T-helper 2 cell treated with Interferon-gamma antibody and Interleukin-4, amounts not matched to agents 100 ng/mL and 5 ng/mL, for 36 hours (primary cell): Measurements from ENCODE around the gene TRPT1. TPM values are rescaled to one million over a fixed set of nuclear protein-coding genes. Genes with fewer than 3 reads are reported as not detected.

Source experiments
- intact Hi-C: fragments of 100-400 bp; cut with micrococcal nuclease; formaldehyde crosslinking; loops from one replicate; pipeline ENCODE4 v1.15.1; 2023
- total RNA-seq: library from RNA; stranded (reverse); gene quantifications from 2 replicates; pipeline ENCODE4 v1.2.3, GENCODE V29; 2022

TRPT1 gene
- total RNA-seq, 1 donor from 2014 or later, result 29.5 TPM

DNA sequence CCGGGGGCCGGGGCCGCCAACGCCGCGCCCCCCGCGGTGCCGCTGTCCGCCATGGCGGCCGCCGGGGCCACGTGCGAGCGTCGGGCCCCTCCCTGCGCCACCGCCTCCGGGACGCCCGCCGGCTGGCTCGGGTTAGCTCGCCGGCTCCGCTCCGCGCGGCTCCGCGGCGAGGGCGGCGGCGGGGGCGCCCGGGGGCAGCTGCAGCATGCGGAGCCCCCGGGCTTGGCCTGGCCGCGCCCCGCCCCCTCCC is 20.6 kb upstream of the TRPT1 start:
- intact Hi-C loops, result loop anchor here (10.0 kb wide), 1 partner anchor 498 kb away; the partner anchor contains the start of gene RASGRP2

DNA sequence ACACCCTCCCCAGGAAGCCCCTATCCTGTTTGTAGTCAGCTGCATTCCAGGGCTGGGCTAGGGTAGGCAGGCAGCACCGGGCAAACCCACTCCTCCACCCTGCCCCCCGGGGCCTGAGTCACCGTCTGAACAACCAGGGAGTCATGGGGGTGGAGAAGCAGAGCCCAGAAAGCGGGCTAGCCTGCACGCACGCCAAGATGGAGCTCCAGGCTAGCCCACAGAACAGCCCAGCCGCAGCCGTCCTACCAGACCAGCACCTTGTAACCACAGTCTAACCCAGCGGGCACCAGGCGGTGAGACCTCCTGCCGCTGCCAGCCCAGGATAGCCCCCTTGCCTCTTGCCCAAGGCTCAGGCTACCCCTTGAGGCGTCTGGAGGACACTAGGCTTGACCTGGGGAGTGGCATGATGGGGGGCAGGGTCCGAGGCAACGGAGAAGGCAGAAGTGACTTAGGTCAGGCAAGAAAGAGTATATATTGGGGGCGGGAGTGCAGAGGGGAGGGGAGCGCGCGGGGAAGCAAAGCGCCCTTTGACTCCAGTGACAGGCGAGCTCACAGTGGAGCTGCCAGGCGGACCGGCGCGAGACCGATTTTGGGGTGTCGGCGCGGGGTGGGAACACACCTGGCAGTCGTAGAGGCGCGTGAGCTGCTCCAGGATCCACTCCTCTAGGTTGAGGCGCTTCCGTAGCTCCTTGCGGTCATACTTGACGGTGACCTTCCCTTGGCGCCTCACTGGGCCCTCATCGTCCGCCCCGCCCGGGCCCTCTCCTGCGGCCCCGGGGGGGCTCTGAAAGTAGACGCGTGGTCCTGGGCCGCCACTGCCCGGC is 20.0 kb upstream of the TRPT1 start:
- intact Hi-C loops, result loop anchor here (10.0 kb wide), 1 partner anchor 499 kb away; the partner anchor contains the start of gene RASGRP2

DNA sequence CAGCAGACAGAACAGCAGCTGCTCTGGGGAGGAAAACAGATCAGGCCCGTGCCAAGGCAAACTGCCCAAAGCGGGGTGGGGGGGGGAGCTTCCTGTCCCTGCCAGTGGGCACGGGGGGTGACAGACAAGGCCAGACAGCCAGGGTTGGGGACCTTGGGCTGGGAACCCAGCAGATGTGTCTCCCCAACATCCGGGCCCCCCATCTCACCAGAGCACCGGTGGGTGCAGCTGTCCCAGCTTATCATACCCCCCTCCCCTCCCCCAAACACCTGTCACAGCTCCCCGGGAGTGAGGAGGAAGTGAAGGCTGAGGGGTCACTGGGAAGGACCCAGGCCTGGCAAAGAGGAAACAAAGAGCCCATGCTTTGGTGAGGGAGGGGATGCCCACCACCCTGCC is 19.4 kb upstream of the TRPT1 start:
- intact Hi-C loops, result loop anchor here (10.0 kb wide), 1 partner anchor 499 kb away; the partner anchor contains the start of gene RASGRP2

DNA sequence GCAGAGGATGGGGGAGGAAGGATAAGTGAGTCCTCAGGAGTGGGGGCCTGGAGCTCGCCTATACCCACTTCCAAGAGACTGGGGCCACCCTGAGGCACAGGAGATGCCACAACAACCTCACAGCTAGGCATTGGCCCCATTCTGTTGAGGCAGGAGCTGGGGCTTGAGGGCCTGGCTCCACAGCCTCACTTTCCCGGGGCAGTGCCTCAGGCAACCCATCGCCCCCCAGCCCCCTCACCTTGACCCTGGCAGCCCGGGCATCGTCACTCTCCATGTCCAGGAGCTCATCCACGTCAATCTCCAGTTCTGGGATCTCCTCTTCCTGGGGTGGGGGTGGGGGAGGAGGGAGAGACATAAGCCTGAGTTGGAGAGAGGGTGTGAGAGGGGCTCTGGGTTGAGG is 19.0 kb upstream of the TRPT1 start:
- intact Hi-C loops, result loop anchor here (5.0 to 10.0 kb wide), 2 partner anchors 38 to 500 kb away; partner anchors contain the start of genes FERMT3 and RASGRP2

DNA sequence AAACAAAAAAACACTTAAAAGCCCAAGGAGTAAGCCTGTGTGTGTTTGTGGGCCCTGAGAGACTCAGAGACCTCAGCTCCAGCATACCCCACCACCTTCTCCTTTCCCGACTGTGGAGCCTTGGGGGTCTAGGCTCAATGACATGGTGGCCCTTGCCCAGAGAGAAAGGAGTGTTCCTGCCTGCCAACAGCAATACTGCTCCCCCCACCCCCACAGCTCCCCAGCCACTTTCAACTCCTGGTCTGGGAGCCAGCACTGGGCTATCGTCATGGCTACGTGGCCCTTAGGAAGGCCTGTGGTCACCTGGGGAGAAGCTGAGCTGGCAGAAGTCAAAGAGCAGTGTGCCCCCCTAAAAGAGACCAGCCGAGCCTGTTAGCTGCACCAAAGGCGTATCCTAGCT is 18.1 kb upstream of the TRPT1 start:
- intact Hi-C loops, result loop anchor here (5.0 to 10.0 kb wide), 2 partner anchors 37 to 501 kb away; partner anchors contain the start of genes FERMT3 and RASGRP2

DNA sequence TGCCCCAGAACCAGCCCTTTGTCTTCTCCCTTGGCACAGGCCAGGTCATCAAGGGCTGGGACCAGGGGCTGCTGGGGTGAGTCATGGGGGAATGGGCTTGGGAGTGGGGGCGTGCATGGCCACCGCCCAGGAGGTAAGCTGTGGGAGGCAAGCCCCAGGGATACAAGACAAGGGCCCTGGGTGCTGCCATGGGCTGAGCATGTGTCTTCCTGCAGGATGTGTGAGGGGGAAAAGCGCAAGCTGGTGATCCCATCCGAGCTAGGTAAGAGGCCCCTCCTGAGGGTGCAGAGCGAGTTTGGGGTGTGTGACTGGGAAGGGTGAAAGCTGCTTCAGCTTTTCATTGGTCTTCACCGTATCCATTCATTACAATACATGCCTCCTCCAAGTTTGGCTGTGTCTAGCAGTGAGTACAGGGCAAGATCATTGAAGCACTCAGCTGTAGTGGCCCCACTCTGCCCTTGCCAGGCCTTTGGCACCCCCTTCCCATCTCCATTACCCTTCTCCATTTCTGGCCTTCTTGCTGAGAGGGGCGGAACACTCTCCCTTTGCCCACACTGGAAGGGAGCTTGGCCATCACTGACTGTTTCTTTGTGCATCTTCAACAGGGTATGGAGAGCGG is 17.4 kb upstream of the TRPT1 start:
- intact Hi-C loops, result loop anchor here (5.0 to 10.0 kb wide), 2 partner anchors 36 to 501 kb away; partner anchors contain the start of genes FERMT3 and RASGRP2

DNA sequence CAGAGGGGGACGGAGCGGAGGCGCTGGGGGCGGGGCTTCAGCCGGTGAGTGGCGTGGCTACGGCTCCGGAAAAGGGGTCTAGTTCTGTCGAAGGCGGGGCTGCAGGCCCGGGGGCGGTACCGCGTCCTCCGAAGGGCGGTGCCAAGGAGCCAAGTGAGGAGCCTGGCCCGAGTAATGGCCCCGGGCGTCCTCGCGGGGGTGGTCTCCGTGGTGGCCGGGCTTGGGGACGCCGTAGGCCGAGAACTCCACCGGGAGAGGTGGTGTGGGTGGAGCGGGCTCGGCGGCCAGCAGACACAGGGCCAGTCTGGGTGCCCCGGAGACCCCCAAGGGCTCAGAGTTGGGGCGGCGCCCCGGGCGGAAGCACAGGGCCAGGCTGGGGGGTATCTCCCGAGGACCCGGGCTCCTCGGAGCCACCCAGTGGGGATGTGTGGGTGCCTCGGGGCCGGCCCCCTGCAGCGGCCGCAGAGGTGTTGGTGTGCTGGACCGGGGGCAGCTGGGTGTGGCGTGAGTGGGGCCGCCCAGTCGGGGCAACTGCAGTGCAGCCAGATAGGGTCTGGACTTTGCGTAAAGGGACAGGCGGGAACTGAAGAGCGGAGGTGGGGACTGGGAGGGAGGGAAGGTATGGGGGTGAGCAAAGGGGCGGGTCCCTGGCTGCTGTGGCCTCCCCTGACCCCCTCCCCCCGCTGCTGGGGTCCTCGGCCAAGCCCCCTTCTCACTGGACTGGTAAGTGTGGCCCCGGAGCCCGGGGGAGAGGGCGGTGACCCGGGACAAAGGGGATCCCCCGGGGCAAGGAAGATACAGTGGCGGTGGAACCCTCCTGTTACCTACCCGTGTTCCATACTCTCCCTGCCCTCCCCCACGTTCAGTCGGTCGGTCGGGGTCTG is 15.7 kb upstream of the TRPT1 start:
- intact Hi-C loops, result loop anchor here (1.0 to 10.0 kb wide), 8 partner anchors 11 to 503 kb away; partner anchors contain the start of genes BAD, DNAJC4, ESRRA and FERMT3

DNA sequence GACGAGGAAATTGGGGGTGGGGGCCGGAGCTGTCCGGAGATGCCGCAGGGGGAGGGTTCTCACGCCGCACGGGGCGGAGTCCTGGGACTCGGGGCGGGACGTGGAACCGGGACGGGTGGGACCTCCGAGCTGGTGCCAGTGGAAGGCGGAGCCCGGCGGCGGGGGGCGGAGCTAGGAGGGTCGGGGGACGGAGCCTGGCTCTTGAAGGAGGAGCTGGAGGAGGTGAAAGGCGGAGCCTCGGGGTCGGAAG is 15.2 kb upstream of the TRPT1 start:
- intact Hi-C loops, result loop anchor here (1.0 to 10.0 kb wide), 8 partner anchors 11 to 504 kb away; partner anchors contain the start of genes BAD, DNAJC4, ESRRA and FERMT3

DNA sequence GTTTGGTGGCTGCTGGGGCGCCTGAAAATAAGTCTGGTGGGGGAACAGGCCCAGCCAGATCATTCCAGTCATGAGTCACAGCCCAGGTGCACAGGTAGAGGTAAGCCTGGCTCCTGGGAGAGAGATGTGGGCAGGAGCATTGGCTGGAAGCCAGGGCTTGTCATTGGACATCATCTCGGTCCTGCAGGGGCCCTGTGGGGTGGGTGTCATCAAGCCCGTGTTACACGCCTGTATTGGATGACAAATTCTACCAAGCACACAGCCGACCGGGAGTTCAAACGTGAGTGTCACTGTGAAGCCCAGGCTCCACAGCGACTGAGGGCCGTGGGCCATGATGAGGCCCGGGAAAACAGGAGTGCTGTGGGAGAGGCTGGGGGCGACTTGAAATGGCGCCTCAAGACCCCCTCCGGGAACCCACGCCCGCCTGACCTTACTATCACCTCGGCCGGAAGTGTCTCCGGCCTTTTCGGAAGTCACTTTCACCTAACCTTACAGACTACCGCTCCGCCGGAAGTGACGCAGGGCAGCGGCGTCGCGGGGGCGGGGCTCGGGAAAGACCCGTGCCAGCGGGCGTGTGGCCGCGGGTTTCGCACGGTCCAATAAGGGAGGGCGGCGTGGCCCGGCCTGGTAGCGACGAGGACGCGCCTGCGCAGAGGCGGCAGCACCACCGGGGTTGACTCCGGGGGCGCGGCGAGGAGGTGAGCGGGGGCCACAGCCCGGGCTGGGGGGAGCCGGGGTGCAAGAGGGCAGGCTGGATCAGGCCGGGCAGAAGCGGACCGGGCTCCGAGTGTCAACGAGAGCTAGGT is 14.7 kb upstream of the TRPT1 start, which contains the start of gene FKBP2:
TSS of gene FKBP2 (plus strand) at position 661 of the 806 bp plus-strand sequence. CDS start 1,293 bp downstream, outside the sequence.
- intact Hi-C loops, result loop anchor here (1.0 to 10.0 kb wide), 8 partner anchors 10 to 504 kb away; partner anchors contain the start of genes BAD, DNAJC4, ESRRA and FERMT3

DNA sequence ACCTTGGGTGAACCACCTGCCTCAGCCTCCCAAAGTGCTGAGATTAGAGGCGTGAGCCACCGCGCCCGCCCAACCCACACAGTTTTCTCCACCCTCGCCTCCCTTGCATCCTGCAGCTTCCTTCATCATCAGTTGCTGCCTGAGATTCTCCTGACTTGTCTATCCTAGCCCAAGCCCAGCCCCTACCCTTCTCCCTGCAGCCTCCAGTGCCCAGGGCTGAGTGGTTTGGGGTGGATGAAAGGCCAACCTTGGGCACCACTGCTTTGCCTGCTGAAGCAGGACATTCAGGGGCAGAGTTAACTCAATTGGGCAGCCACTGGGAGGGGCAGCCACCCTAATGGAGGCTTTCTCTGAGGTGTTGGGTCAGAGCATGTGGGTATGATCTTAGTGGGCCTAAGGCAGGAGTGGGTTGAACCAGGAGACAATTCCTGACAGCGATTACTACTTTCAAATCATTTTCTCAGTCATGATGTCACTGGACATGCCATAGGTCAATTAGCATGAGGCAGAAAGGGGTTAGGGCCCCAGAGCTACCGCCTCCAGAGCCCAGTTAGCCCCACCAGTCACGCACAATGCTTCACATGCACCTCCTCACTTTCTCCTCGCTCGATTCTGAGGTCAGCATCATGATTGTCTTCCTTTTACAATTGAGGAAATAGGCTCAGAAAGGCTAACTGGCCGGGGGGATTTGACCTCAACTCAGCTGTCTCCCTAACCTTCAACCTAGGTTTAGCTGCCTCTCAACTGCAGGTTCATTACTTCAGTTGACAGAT is 13.9 kb upstream of the TRPT1 start:
- intact Hi-C loops, result loop anchor here (2.0 to 10.0 kb wide), 5 partner anchors 13 to 505 kb away; partner anchors contain the start of genes BAD, FERMT3, GPR137 and NUDT22

DNA sequence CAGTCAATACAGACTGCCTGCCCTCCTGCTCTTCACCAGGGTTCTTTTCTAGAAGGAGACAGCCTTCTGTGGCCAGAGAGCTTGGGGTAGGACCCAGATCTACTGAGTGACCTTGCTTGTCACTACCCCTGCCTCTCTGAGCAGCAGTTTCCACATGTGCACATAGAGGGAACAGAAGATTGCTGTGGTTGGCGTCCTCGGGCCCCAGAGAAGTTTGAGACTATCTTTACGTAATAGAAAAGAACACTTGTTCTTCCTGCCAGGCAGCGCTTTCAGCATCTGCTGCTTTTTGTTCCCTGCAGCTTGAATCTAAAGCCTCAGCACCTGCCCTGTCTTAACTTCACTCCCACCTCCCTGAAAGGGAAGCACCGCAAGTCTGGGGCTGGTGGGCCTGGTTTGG is 13.0 kb upstream of the TRPT1 start:
- intact Hi-C loops, result no loop called here

DNA sequence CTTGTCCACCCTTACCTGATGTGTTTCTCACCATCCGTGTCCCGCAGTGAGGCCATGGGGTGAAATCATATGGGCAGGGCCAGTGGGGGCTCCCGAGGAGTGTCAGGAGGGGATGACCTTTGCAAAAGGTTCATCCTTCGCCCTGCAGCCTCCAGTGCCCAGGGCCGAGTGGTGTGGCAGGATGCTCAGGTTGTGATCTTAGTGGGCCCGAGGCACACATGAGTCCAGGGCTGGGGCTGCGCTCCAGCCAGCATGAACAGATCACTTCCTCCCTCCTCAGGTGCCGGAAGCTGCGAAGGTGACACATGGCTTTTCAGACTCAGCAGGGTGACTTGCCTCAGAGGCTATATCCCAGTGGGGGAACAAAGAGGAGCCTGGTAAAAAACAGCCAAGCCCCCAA is 12.1 kb upstream of the TRPT1 start:
- intact Hi-C loops, result no loop called here

DNA sequence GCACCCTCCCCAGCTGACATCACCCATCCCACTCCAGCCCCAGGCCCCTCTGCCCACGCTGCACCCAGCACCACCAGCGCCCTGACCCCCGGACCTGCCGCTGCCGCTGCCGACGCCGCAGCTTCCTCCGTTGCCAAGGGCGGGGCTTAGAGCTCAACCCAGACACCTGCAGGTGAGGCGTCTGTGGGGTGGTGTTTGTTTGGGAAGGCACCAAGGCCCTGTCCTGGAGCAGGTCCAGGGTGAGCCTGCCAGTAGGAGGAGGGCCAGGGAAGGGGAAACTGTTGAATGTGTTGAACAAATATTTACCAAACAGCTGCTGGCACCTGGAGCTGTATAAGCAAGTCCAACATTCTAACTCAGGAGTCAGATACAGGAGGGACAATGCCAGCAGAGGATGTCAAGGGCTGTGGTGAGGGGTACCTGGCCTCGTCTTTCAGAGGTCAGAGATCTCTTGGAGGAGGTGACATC is 11.5 kb upstream of the TRPT1 start:
- intact Hi-C loops, result no loop called here

DNA sequence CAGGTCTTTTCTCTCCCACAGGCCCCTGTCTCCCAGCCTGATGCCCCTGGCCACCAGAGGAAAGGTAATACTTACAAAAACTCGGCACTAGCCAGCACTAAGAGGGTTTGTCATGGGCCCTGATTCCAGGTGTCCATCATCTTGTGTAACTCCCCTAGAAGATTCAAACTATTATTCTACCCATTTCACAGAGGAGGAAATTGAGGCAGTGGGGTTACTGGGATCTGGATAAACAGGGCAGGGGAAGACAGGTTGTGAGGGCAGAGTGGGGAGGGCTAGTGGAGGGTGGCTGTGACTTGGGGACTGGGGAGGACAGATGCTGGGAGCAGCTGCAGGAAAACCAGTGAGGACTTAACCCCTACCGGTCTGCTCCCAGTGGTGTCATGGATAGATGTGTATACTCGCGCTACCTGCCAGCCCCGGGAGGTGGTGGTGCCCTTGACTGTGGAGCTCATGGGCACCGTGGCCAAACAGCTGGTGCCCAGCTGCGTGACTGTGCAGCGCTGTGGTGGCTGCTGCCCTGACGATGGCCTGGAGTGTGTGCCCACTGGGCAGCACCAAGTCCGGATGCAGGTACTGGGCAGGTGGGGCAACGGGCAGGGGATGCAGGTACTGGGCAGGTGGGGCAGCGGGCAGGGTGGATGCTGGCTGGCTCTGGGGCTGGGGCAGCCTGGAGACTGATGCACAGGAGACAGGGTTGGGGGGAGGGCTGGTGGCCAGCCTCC is 9.6 kb upstream of the TRPT1 start:
- intact Hi-C loops, result no loop called here

DNA sequence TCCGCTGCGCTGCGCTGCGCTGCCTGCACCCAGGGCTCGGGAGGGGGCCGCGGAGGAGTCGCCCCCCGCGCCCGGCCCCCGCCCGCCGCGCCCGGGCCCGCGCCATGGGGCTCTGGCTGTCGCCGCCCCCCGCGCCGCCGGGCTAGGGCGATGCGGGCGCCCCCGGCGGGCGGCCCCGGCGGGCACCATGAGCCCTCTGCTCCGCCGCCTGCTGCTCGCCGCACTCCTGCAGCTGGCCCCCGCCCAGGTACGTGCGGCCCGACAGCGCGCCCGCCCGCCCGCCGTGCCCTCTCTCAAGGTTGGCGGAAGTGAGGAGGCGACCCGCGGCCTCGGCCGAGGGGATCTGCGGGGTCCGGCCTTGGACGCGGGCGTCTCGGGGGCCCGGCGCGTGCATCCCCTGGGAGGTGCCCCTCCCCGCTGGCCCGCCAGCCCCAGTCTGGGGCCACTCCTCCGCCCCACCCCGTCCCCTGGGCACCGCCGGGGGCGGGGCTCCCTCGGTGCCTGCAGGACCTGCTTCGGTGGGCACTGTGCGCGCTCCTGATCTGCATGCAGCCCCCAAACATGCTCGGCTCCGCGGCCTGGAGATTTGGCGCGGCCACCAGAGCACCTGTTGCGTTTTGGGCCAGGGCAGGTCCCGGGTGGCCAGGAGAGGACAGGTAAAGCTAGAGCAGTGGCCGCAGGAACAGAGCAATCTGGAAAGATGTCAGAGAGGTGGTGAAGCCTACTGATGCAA is 8.8 kb upstream of the TRPT1 start:
- intact Hi-C loops, result no loop called here

DNA sequence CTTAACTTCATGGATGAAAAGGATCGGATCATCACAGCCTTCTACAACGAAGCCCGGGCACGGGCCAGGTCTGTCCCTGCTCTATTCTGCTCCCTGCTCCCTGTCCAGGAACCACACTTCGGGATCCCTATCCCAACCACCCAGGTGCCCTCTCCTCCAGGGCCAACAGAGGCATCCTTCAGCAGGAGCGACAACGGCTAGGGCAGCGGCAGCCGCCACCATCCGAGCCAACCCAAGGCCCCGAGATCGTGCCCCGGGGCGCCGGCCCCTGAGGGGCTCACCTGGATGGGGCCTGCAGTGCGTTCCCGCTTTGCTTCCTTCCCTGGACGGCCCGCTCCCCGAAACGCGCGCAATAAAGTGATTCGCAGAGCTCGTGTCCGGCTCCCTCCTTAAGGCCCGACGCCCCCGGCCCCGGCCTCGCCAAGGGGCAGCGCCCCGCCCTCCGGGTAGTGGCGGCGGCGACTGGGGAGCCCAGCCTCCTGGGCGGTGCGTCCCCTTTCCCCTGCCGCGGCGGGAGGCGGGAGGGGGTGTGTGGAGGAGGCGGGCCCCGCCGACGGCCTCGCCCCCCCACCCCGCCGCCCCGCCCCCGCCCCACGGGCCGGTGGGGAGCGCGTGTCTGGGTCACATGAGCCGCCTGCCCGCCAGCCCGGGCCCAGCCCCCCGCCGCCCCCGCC is 8.1 kb upstream of the TRPT1 start, which contains the start of gene VEGFB:
TSS of gene VEGFB (plus strand) at position 672 of the 674 bp plus-strand sequence. CDS start 250 bp downstream, outside the sequence.
- intact Hi-C loops, result no loop called here

DNA sequence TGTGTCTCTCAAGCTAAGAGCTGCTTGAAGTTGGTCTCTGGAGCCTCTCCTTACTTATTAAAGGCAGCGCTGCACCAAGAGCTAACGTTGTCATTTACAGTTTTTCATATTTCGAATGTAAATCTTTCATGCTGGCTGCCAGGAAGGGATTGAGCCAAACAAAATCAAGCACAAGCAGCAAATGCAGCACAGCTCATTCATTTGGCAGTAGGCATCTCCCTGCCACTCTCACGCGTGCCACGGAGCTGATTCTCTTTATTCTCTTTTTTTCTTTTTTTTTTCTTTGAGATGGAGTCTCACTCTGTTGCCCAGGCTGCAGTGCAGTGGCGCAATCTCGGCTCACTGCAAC is 7.0 kb upstream of the TRPT1 start:
- intact Hi-C loops, result no loop called here
